CD4-positive, alpha-beta T cell treated with Interferon gamma for 1 hour (primary cell): ENCODE results near the gene DACT1.

ENCODE experiments used
- DNase-seq: peaks from one replicate; pipeline ENCODE4 v3.0.0-alpha.2; 2020

The DACT1 gene

GRCh38 chr14:58668848-58669480 lies 31.2 kb downstream of the DACT1 start:
- no peak for DNase-seq

- no peak for DNase-seq
Measured at GRCh38 chr14:58669556-58670200, 31.9 kb downstream of the DACT1 start.

GRCh38 chr14:58671024-58671423 lies 33.3 kb downstream of the DACT1 start:
- DNase-seq = no peak

- DNase-seq = no peak
Measured at GRCh38 chr14:58671436-58671835, 33.7 kb downstream of the DACT1 start.

GRCh38 chr14:58673722-58674121 lies 36.0 kb downstream of the DACT1 start:
- no peak for DNase-seq

GRCh38 chr14:58677001-58677400 lies 39.2 kb downstream of the DACT1 start:
- no peak for DNase-seq

GRCh38 chr14:58677517-58677916 lies 39.8 kb downstream of the DACT1 start:
- no peak for DNase-seq

GRCh38 chr14:58677996-58678395 lies 40.2 kb downstream of the DACT1 start:
- DNase-seq = no peak

- no peak for DNase-seq
Measured at GRCh38 chr14:58680698-58681097, 42.9 kb downstream of the DACT1 start.

GRCh38 chr14:58687232-58687795 lies 49.6 kb downstream of the DACT1 start:
- no peak for DNase-seq

- no peak for DNase-seq
Measured at GRCh38 chr14:58690801-58691516, 53.2 kb downstream of the DACT1 start.

GRCh38 chr14:58693048-58693447 lies 55.3 kb downstream of the DACT1 start:
- DNase-seq = no peak

GRCh38 chr14:58695514-58695913 lies 57.8 kb downstream of the DACT1 start:
- DNase-seq = no peak

- no peak for DNase-seq
Measured at GRCh38 chr14:58697266-58697929, 59.6 kb downstream of the DACT1 start.
